Embryonic facial prominence (tissue), 1 donor: ENCODE data around the gene TMEM229B.
"Not testable (repeated sequence)": the region's sequence is repeated elsewhere in the genome, so short reads cannot be mapped to it uniquely, and the experiment has no call there.

Experiments used
- DNase-seq: peaks from one replicate; pipeline ENCODE4 v3.0.0-alpha.2; 2016; ENCODE audit errors: extremely low spot score

TMEM229B gene

GRCh38 chr14:67456732-67457131, 31.8 kb downstream of the TMEM229B start:
- DNase-seq, result no peak

GRCh38 chr14:67453575-67454300, 34.8 kb downstream of the TMEM229B start:
- no peak for DNase-seq

GRCh38 chr14:67451667-67452066, 36.9 kb downstream of the TMEM229B start:
- not testable (repeated sequence) for DNase-seq

GRCh38 chr14:67449096-67449495, 39.4 kb downstream of the TMEM229B start:
- DNase-seq, result no peak

- DNase-seq, result no peak
Measured at GRCh38 chr14:67447033-67447381, 41.5 kb downstream of the TMEM229B start.

GRCh38 chr14:67446371-67447032, 42.0 kb downstream of the TMEM229B start:
- no peak for DNase-seq

GRCh38 chr14:67444395-67444794, 44.1 kb downstream of the TMEM229B start:
- DNase-seq, result no peak

- no peak for DNase-seq
Measured at GRCh38 chr14:67442139-67442906, 46.2 kb downstream of the TMEM229B start.

GRCh38 chr14:67441672-67442071, 46.8 kb downstream of the TMEM229B start:
- DNase-seq, result no peak

GRCh38 chr14:67441256-67441655, 47.3 kb downstream of the TMEM229B start:
- no peak for DNase-seq

- DNase-seq, result no peak
Measured at GRCh38 chr14:67440513-67440912, 48.0 kb downstream of the TMEM229B start.

GRCh38 chr14:67438969-67439368, 49.6 kb downstream of the TMEM229B start:
- DNase-seq, result no peak

- DNase-seq, result no peak
Measured at GRCh38 chr14:67436006-67436866, 52.3 kb downstream of the TMEM229B start.

- no peak for DNase-seq
Measured at GRCh38 chr14:67435603-67436002, 52.9 kb downstream of the TMEM229B start.

GRCh38 chr14:67432050-67432564, 56.4 kb downstream of the TMEM229B start:
- DNase-seq, result no peak

GRCh38 chr14:67429510-67430205, 58.9 kb downstream of the TMEM229B start:
- no peak for DNase-seq

- no peak for DNase-seq
Measured at GRCh38 chr14:67428501-67429031, 60.0 kb downstream of the TMEM229B start.

GRCh38 chr14:67426983-67427606, 61.4 kb downstream of the TMEM229B start:
- DNase-seq, result no peak

GRCh38 chr14:67426161-67426560, 62.4 kb downstream of the TMEM229B start:
- DNase-seq, result no peak

GRCh38 chr14:67425608-67426007, 62.9 kb downstream of the TMEM229B start:
- DNase-seq, result no peak
